Neural cell (in vitro differentiated cells): ENCODE data around the gene YWHAB. TPM values are rescaled to one million over a fixed set of nuclear protein-coding genes. Genes with fewer than 3 reads are reported as not detected.

Source experiments
- H2AFZ ChIP-seq: fragments of 200-600, 300-800 bp; sonication (generic), shearing (Covaris generic); 2 replicates; pipeline ENCODE4 v1.6.0; 2014; ENCODE audit warnings: low read depth, mild to moderate bottlenecking, antibody characterized with exemption, low read length, moderate library complexity
- H3F3A ChIP-seq: fragments of 200-600 bp; shearing (Covaris generic); 2 replicates; pipeline ENCODE4 v1.6.1; 2016; ENCODE audit warnings: mild to moderate bottlenecking, moderate library complexity, mixed read lengths, antibody characterized with exemption, low read length; ENCODE audit not compliant: insufficient read depth, poor library complexity, severe bottlenecking
- H3K27ac ChIP-seq: fragments of 200-600, 300-800 bp; sonication (generic), shearing (Covaris generic); 2 replicates; pipeline ENCODE4 v1.5.1; 2014; ENCODE audit warnings: mild to moderate bottlenecking, low read length, moderate library complexity
- H3K27me3 ChIP-seq: fragments of 300-800, 200-600 bp; sonication (generic), shearing (Covaris generic); 2 replicates; pipeline ENCODE4 v1.6.0; 2014; ENCODE audit warnings: mild to moderate bottlenecking, low read depth, low read length, moderate library complexity; ENCODE audit not compliant: insufficient read depth
- H3K36me3 ChIP-seq: fragments of 300-800, 200-600 bp; sonication (generic), shearing (Covaris generic); 2 replicates; pipeline ENCODE4 v1.5.1; 2014; ENCODE audit warnings: mild to moderate bottlenecking, antibody characterized with exemption, low read length, moderate library complexity; ENCODE audit not compliant: insufficient read depth
- H3K4me2 ChIP-seq: fragments of 300-800, 200-600 bp; sonication (generic), shearing (Covaris generic); 2 replicates; pipeline ENCODE4 v1.6.0; 2014; ENCODE audit warnings: mild to moderate bottlenecking, low read length
- H3K4me3 ChIP-seq: fragments of 300-800, 200-600 bp; sonication (generic), shearing (Covaris generic); 2 replicates; pipeline ENCODE4 v1.5.1; 2014; ENCODE audit warnings: mild to moderate bottlenecking, low read length, moderate library complexity
- H3K79me2 ChIP-seq: fragments of 200-600 bp; shearing (Covaris generic); replicated peaks from 2 replicates; pipeline ENCODE4 v1.6.0; 2014; ENCODE audit warnings: mild to moderate bottlenecking, low read length, moderate library complexity; ENCODE audit not compliant: insufficient read depth
- H3K9ac ChIP-seq: fragments of 300-800, 200-600 bp; sonication (generic), shearing (Covaris generic); 2 replicates; pipeline ENCODE4 v1.6.1; 2016; ENCODE audit warnings: mild to moderate bottlenecking, low read length, mixed read lengths
- H3K9me2 ChIP-seq: fragments of 200-600 bp; shearing (Covaris generic); 2 replicates; pipeline ENCODE4 v1.6.1; 2016; ENCODE audit warnings: mild to moderate bottlenecking, low read length, mixed read lengths; ENCODE audit not compliant: insufficient read depth
- H3K9me3 ChIP-seq: fragments of 200-600, 300-800 bp; sonication (generic), shearing (Covaris generic); 2 replicates; pipeline ENCODE4 v1.6.1; 2016; ENCODE audit warnings: mild to moderate bottlenecking, mixed run types, low read length, moderate library complexity, mixed read lengths
- H4K20me1 ChIP-seq: fragments of 200-600 bp; shearing (Covaris generic); 2 replicates; pipeline ENCODE4 v1.6.1; 2016; ENCODE audit warnings: mild to moderate bottlenecking, mixed run types; ENCODE audit not compliant: insufficient read depth
- CTCF ChIP-seq: fragments of 450-650 bp; IDR thresholded peaks from 2 replicates; pipeline ENCODE4 v1.5.1; 2014; ENCODE audit warnings: antibody characterized with exemption, mild to moderate bottlenecking, moderate library complexity; ENCODE audit not compliant: poor library complexity, severe bottlenecking
- EP300 ChIP-seq: fragments of 450-650 bp; conservative IDR thresholded peaks from 2 replicates; pipeline ENCODE4 v1.6.1; 2014; ENCODE audit warnings: antibody characterized with exemption, mild to moderate bottlenecking, moderate library complexity; ENCODE audit not compliant: poor library complexity, severe bottlenecking
- EZH2 ChIP-seq: fragments of 200-600, 300-800 bp; shearing (Covaris generic), sonication (generic); IDR thresholded peaks from 2 replicates; pipeline ENCODE4 v1.6.1; 2014; ENCODE audit warnings: antibody characterized with exemption, low read length, borderline replicate concordance, mild to moderate bottlenecking; ENCODE audit not compliant: insufficient read depth, poor library complexity, severe bottlenecking
- MXI1 ChIP-seq: fragments of 450-650 bp; conservative IDR thresholded peaks from 2 replicates; pipeline ENCODE4 v1.6.1; 2014; ENCODE audit warnings: antibody characterized with exemption, mild to moderate bottlenecking; ENCODE audit not compliant: poor library complexity, severe bottlenecking
- POLR2AphosphoS5 ChIP-seq: IDR thresholded peaks from 2 replicates; pipeline ENCODE4 v1.6.1; 2012
- RAD21 ChIP-seq: fragments of 450-650 bp; conservative IDR thresholded peaks from 2 replicates; pipeline ENCODE4 v1.6.1; 2014; ENCODE audit warnings: antibody characterized with exemption, mild to moderate bottlenecking, moderate library complexity
- REST ChIP-seq: IDR thresholded peaks from 2 replicates; pipeline ENCODE4 v1.6.1; 2012; ENCODE audit warnings: borderline replicate concordance
- SMC3 ChIP-seq: fragments of 450-650 bp; conservative IDR thresholded peaks from 2 replicates; pipeline ENCODE4 v1.6.1; 2014; ENCODE audit warnings: antibody characterized with exemption, mild to moderate bottlenecking, moderate library complexity; ENCODE audit not compliant: poor library complexity
- TAF1 ChIP-seq: IDR thresholded peaks from 2 replicates; pipeline ENCODE4 v1.6.1; 2012; ENCODE audit warnings: low read depth
- polyA plus RNA-seq: library from polyadenylated mRNA; depleted of rRNA; stranded (reverse); fragments of >200 nt; gene quantifications from 2 replicates; pipeline ENCODE4 v1.2.3, GENCODE V29; 2014

YWHAB gene
- polyA plus RNA-seq, 1 donor from 2014 or later: 279 TPM

GRCh38 chr20:44883214-44883902 lies 2.1 kb upstream of the YWHAB start:
- no peak overlapping the region for H3K4me3 ChIP-seq
- no peaks in the 10 kb centered on the region for H3K9me3 ChIP-seq
- H3F3A ChIP-seq: peaks cover 5% of the 10 kb centered on the region
- no peaks in the 10 kb centered on the region for H3K27me3 ChIP-seq
- peaks cover 3% of the 10 kb centered on the region for H3K36me3 ChIP-seq
- no peak overlapping the region for H3K27ac ChIP-seq
- H3K4me2 ChIP-seq: no peak overlapping the region
- peaks cover 28% of the 10 kb centered on the region for H3K79me2 ChIP-seq
- no peak overlapping the region for H3K9ac ChIP-seq
- peaks cover 5% of the 10 kb centered on the region for H4K20me1 ChIP-seq
- H2AFZ ChIP-seq: no peak overlapping the region
- no peaks in the 10 kb centered on the region for H3K9me2 ChIP-seq
- no peak for TF ChIP-seq MXI1
- no peak for TF ChIP-seq REST
- TF ChIP-seq CTCF: no peak
- TF ChIP-seq RAD21: no peak
- no peak for TF ChIP-seq EZH2
- no peak for TF ChIP-seq EP300
- TF ChIP-seq POLR2AphosphoS5: no peak
- no peak for TF ChIP-seq SMC3
- no peak for TF ChIP-seq TAF1

- peaks cover 5% of the 10 kb centered on the region for H3F3A ChIP-seq
- peak overlapping the region; percentile 73 for H3K4me2 ChIP-seq
- peaks cover 44% of the 10 kb centered on the region for H3K79me2 ChIP-seq
- H4K20me1 ChIP-seq: peaks cover 11% of the 10 kb centered on the region
- no peak for TF ChIP-seq REST
- TF ChIP-seq MXI1: no peak
- TF ChIP-seq RAD21: peak; percentile 15
- TF ChIP-seq SMC3: peak; percentile 4
- peaks cover 3% of the 10 kb centered on the region for H3K36me3 ChIP-seq
- H3K9me2 ChIP-seq: no peaks in the 10 kb centered on the region
- peak overlapping the region; percentile 92 for H2AFZ ChIP-seq
- peak overlapping the region; percentile 92 for H3K9ac ChIP-seq
- no peaks in the 10 kb centered on the region for H3K9me3 ChIP-seq
- no peaks in the 10 kb centered on the region for H3K27me3 ChIP-seq
- H3K27ac ChIP-seq: peak overlapping the region; percentile 88
- peak overlapping the region; percentile 89 for H3K4me3 ChIP-seq
Measured at GRCh38 chr20:44884907-44885391, 556 bp upstream of the YWHAB start.
